Effector memory CD8-positive, alpha-beta T cell (primary cell): ENCODE data around the gene DLG4.

ENCODE experiments used
- ATAC-seq: fragments of 150-1000 bp; cut with Tn5 transposase; replicated peaks from 2 replicates; pipeline ENCODE4 v1.10.0; 2021; ENCODE audit warnings: mild to moderate bottlenecking, moderate library complexity
- DNase-seq, 3 experiments: peaks; one replicate each; pipeline ENCODE4 v3.0.0; 2021
- H3K27ac Mint-ChIP-seq, 2 donors: one replicate each; pipeline ENCODE4 v1.8.0; 2022; ENCODE audit warnings: mild to moderate bottlenecking in 2 of 2, mixed read lengths in 2 of 2, moderate library complexity in 2 of 2
- H3K27me3 Mint-ChIP-seq, 2 donors: one replicate each; pipeline ENCODE4 v1.8.0; 2022; ENCODE audit warnings: mixed read lengths in 2 of 2
- H3K36me3 Mint-ChIP-seq: one replicate; pipeline ENCODE4 v1.8.0; 2022; ENCODE audit warnings: mild to moderate bottlenecking, moderate library complexity, mixed read lengths; ENCODE audit not compliant: insufficient read depth
- H3K4me1 Mint-ChIP-seq, 2 donors: one replicate each; pipeline ENCODE4 v1.8.0; 2022; ENCODE audit warnings: low read depth in 2 of 2, mixed read lengths in 2 of 2
- H3K4me3 Mint-ChIP-seq, 2 donors: one replicate each; pipeline ENCODE4 v1.8.0; 2022; ENCODE audit warnings: mild to moderate bottlenecking in 2 of 2, mixed read lengths in 2 of 2, moderate library complexity in 2 of 2
- H3K9me3 Mint-ChIP-seq, 2 donors: one replicate each; pipeline ENCODE4 v1.8.0; 2022; ENCODE audit warnings: mixed read lengths in 2 of 2

Gene DLG4

DNA sequence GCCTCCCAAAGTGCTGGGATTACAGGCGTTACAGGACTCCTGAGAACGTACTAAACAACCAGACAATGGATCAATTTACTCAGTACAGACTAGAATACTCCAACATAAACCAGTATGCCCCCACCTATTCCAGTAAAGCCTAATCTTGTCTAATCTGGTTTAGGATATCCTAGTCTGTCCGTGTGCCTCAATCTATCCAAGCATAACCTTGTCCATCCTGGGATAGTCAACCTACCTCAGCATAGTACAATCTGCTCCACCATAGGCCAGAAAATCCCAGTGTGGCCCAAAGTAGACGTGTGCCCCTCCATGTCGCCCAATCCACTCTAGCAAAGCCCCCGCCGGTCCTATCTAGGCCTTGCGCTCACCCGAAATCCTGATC lies 14.1 kb upstream of the DLG4 start:
- H3K27me3 Mint-ChIP-seq, result no peaks in the 10 kb centered on the region
- peak overlapping the region; percentile 80 to 93 for H3K27ac Mint-ChIP-seq
- no peaks in the 10 kb centered on the region for H3K9me3 Mint-ChIP-seq
- DNase-seq, result no peak
- H3K36me3 Mint-ChIP-seq, result peaks cover 49% of the 10 kb centered on the region
- peaks cover 44 to 55% of the 10 kb centered on the region in 2 donors for H3K4me1 Mint-ChIP-seq
- H3K4me3 Mint-ChIP-seq, result peak overlapping the region; percentile 91 to 92
- no peak for ATAC-seq

- peaks cover 39 to 51% of the 10 kb centered on the region in 2 donors for H3K4me1 Mint-ChIP-seq
- peak overlapping the region in 1 of 2 donors; percentile 91 for H3K4me3 Mint-ChIP-seq
- no peaks in the 10 kb centered on the region for H3K27me3 Mint-ChIP-seq
- no peak overlapping the region for H3K27ac Mint-ChIP-seq
- DNase-seq (no peak), ATAC-seq (no peak)
- H3K9me3 Mint-ChIP-seq, result no peaks in the 10 kb centered on the region
- peaks cover 49% of the 10 kb centered on the region for H3K36me3 Mint-ChIP-seq
These were observed 12.5 kb upstream of the DLG4 start for GRCh38 chr17:7232114-7232513.

GRCh38 chr17:7229504-7229903 lies 9.9 kb upstream of the DLG4 start:
- no peaks in the 10 kb centered on the region for H3K27me3 Mint-ChIP-seq
- no peaks in the 10 kb centered on the region for H3K9me3 Mint-ChIP-seq
- DNase-seq, result no peak
- peaks cover 27% of the 10 kb centered on the region for H3K36me3 Mint-ChIP-seq
- peaks cover 25 to 29% of the 10 kb centered on the region in 2 donors for H3K4me1 Mint-ChIP-seq
- no peak for ATAC-seq
- H3K27ac Mint-ChIP-seq, result peak overlapping the region in 1 of 2 donors; percentile 38
- no peak overlapping the region for H3K4me3 Mint-ChIP-seq

DNA sequence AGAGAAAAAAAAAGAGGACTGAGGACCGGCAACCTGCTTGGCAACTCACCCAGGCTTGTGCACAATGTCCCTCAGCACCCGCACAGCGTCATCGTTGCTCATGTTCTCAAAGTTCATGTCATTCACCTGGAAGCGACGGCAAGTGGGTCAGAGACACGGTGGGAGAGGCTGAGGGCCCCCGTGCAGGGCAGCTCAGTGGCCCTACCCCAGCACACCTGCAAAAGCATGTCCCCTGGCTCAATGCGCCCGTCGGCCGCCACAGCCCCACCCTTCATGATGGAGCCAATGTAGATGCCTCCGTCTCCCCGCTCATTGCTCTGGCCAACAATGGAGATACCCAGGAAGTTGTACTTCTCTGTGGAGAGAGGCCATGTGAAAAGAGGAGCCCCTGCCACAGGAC lies 9.3 kb upstream of the DLG4 start:
- H3K27me3 Mint-ChIP-seq, result no peaks in the 10 kb centered on the region
- peaks cover 22 to 25% of the 10 kb centered on the region in 2 donors for H3K4me1 Mint-ChIP-seq
- no peaks in the 10 kb centered on the region for H3K9me3 Mint-ChIP-seq
- no peak for DNase-seq
- H3K27ac Mint-ChIP-seq, result no peak overlapping the region
- no peak for ATAC-seq
- peaks cover 21% of the 10 kb centered on the region for H3K36me3 Mint-ChIP-seq
- H3K4me3 Mint-ChIP-seq, result no peak overlapping the region

DNA sequence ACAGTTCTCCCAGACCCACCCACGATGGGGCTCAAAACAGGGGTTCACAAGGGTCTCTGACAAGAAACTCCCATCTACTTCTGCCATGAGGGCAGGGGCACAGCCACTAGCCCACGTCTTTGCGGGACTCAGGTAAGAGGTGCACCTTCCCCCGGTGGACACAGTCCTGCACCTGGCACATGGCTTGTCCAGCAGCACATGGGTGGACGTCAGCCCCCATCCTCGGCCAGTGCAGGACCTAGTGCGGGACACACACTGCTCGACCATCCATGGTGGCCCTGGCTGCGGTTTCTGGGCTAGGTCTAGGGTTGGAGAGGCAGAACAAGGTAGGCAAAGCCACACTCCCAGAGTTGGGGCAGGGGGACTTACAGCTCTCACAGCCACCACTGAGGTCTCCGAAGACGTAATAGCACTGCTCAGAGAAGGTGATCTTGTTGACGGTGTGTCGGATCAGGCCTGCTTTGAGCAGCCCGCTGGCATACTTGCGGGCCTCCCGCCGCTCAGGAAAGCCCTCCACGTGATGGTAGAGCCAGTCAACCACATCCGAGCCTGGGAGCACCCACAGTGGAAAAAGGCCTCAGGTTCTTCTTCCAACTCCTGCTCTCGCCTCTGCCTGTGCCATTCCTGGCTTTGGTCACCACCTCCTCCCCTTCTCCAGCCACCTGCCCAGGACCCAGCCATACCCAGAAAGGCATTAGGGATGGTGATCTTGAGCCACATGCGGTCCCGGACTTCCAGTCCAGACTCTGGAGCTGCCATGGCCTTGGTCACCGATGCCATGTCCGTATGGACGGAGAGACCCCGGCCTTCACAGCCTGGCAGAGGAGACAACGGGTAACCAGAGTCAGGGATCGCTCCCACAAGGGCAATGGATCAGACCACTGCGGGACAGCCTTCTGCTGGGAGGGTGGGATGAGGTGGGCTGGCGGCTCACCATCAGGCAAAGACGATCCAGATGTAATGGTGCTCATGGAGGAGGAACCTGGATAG lies 7.4 kb upstream of the DLG4 start:
- DNase-seq (no peak), ATAC-seq (no peak)
- H3K27me3 Mint-ChIP-seq, result no peaks in the 10 kb centered on the region
- H3K27ac Mint-ChIP-seq, result no peak overlapping the region
- peaks cover 6 to 11% of the 10 kb centered on the region in 2 donors for H3K4me1 Mint-ChIP-seq
- peaks cover 17% of the 10 kb centered on the region for H3K36me3 Mint-ChIP-seq
- no peaks in the 10 kb centered on the region for H3K9me3 Mint-ChIP-seq
- H3K4me3 Mint-ChIP-seq, result no peak overlapping the region

GRCh38 chr17:7225711-7226331 lies 6.2 kb upstream of the DLG4 start:
- H3K27ac Mint-ChIP-seq, result no peak overlapping the region
- H3K27me3 Mint-ChIP-seq, result no peaks in the 10 kb centered on the region
- no peak for DNase-seq
- no peaks in the 10 kb centered on the region for H3K9me3 Mint-ChIP-seq
- ATAC-seq, result no peak
- H3K36me3 Mint-ChIP-seq, result peaks cover 20% of the 10 kb centered on the region
- H3K4me3 Mint-ChIP-seq, result no peak overlapping the region
- peaks cover 4 to 9% of the 10 kb centered on the region in 2 donors for H3K4me1 Mint-ChIP-seq

DNA sequence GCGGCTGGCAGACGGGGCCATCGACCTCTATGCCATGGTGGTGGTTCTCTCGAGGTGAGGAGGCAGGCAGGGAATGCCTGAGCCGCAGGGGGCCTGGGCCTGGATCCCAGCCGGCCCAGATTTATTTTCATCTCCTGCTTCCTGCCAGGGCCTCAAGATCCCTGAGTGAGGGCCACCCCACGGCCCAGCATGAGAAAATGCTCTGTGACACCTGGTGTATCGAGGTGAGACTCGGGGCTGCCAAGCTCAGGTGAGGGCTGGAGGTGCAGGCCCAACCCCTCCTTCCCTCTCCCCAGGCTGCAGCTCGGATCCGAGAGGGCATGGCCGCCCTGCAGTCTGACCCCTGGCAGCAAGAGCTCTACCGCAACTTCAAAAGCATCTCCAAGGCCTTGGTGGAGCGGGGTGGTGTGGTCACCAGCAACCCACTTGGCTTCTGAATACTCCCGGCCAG lies 5.0 kb upstream of the DLG4 start:
- H3K36me3 Mint-ChIP-seq, result peaks cover 20% of the 10 kb centered on the region
- no peaks in the 10 kb centered on the region for H3K9me3 Mint-ChIP-seq
- no peaks in the 10 kb centered on the region for H3K27me3 Mint-ChIP-seq
- DNase-seq (no peak), ATAC-seq (no peak)
- no peak overlapping the region for H3K27ac Mint-ChIP-seq
- peaks cover 8 to 15% of the 10 kb centered on the region in 2 donors for H3K4me1 Mint-ChIP-seq
- no peak overlapping the region for H3K4me3 Mint-ChIP-seq

DNA sequence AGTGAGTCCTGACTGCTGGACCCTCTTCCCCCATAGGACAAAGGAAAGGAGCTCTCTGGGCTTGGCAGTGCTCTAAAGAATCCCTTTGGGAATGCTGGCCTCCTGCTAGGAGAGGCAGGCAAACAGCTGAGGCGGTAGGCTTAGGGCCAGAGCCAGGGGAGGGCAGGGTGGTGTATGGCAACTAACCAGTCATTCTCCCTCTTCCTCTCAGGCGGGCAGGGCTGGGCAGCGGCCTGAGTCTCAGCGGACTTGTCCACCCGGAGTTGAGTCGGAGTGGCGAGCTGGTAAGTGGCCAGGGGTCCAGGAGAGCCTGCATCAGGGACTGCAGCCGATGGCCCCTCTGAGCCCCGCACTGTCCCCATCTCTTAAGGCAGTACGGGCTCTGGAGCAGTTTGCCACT lies 4.5 kb upstream of the DLG4 start:
- ATAC-seq, result no peak
- Mint-ChIP-seq H3K27ac (peak overlapping the region in 1 of 2 donors; percentile 36), H3K27me3 (no peaks in the 10 kb centered on the region)

GRCh38 chr17:7223375-7223774 lies 3.7 kb upstream of the DLG4 start:
- peaks cover 12 to 24% of the 10 kb centered on the region in 2 donors for H3K4me1 Mint-ChIP-seq
- peaks cover 17% of the 10 kb centered on the region for H3K36me3 Mint-ChIP-seq
- no peak overlapping the region for H3K4me3 Mint-ChIP-seq
- no peak for DNase-seq
- no peak for ATAC-seq
- no peaks in the 10 kb centered on the region for H3K27me3 Mint-ChIP-seq
- no peaks in the 10 kb centered on the region for H3K9me3 Mint-ChIP-seq
- H3K27ac Mint-ChIP-seq, result peak overlapping the region in 1 of 2 donors; percentile 15

More for the DNA sequence above, 4.5 kb upstream of the DLG4 start:
- H3K4me1 Mint-ChIP-seq, result peaks cover 12 to 19% of the 10 kb centered on the region in 2 donors
- H3K36me3 Mint-ChIP-seq, result peaks cover 20% of the 10 kb centered on the region
- no peaks in the 10 kb centered on the region for H3K9me3 Mint-ChIP-seq
- H3K4me3 Mint-ChIP-seq, result no peak overlapping the region
- no peak for DNase-seq

- Mint-ChIP-seq H3K9me3 (no peaks in the 10 kb centered on the region), H3K27me3 (no peaks in the 10 kb centered on the region), H3K36me3 (peaks cover 12% of the 10 kb centered on the region), H3K4me3 (no peak overlapping the region), H3K4me1 (peaks cover 12 to 27% of the 10 kb centered on the region in 2 donors), H3K27ac (peak overlapping the region in 1 of 2 donors; percentile 15)
- DNase-seq, result no peak
- no peak for ATAC-seq
These were observed 3.3 kb upstream of the DLG4 start for GRCh38 chr17:7222972-7223292.

- Mint-ChIP-seq H3K27me3 (no peaks in the 10 kb centered on the region), H3K27ac (peak overlapping the region in 1 of 2 donors; percentile 93), H3K4me3 (no peak overlapping the region), H3K4me1 (peaks cover 12 to 28% of the 10 kb centered on the region in 2 donors), H3K36me3 (peaks cover 8% of the 10 kb centered on the region), H3K9me3 (no peaks in the 10 kb centered on the region)
- DNase-seq, result no peak
- ATAC-seq, result no peak
These were observed 2.7 kb upstream of the DLG4 start for GRCh38 chr17:7222093-7222971.

DNA sequence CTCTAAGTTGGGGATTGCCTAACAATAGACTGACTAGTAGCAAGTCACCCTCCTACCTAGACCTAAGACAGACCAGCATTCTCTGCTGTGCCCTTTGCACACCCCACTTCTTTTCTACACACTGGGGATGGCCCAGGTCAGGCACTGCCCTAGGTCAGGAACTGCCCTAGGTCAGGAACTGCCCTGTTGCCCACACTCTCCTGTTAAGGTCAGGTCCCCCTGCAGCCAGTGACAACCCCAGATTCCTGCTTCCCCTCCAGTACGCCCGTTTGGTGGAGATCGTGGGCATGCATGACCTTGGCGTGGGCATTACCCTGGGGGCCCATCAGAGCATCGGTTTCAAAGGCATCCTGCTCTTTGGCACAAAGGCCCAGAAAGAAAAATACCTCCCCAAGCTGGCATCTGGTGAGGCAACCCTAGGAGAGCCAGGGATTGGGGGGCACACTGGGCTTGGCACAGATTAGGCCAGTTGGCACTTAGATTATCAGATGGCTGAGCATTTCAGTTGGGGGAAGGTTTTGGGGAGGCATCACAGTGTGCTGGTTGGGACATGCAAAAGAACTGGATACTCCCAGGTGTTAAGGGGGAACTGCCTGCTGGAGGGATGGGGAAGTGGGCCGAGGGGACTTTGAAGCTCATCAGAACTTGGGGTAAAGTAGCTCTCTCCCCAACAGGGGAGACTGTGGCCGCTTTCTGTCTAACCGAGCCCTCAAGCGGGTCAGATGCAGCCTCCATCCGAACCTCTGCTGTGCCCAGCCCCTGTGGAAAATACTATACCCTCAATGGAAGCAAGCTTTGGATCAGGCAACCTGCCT lies 1.8 kb upstream of the DLG4 start:
- no peaks in the 10 kb centered on the region for H3K27me3 Mint-ChIP-seq
- ATAC-seq (no peak), DNase-seq (no peak)
- H3K27ac Mint-ChIP-seq, result peak overlapping the region; percentile 87 to 93
- H3K36me3 Mint-ChIP-seq, result peaks cover 7% of the 10 kb centered on the region
- H3K4me3 Mint-ChIP-seq, result peak overlapping the region; percentile 84 to 86
- H3K9me3 Mint-ChIP-seq, result no peaks in the 10 kb centered on the region
- peaks cover 16 to 28% of the 10 kb centered on the region in 2 donors for H3K4me1 Mint-ChIP-seq
